ENCODE measurements around the gene CDK1. TPM values are rescaled to one million over a fixed set of nuclear protein-coding genes. Genes with fewer than 3 reads are reported as not detected.

The CDK1 gene
- total and polyA plus RNA-seq, 10 of the 15 experiments (the other 5 are each of a cell fraction or from before 2014, with no cell fraction given) = 81.5 to 361 (median 133) TPM

DNA sequence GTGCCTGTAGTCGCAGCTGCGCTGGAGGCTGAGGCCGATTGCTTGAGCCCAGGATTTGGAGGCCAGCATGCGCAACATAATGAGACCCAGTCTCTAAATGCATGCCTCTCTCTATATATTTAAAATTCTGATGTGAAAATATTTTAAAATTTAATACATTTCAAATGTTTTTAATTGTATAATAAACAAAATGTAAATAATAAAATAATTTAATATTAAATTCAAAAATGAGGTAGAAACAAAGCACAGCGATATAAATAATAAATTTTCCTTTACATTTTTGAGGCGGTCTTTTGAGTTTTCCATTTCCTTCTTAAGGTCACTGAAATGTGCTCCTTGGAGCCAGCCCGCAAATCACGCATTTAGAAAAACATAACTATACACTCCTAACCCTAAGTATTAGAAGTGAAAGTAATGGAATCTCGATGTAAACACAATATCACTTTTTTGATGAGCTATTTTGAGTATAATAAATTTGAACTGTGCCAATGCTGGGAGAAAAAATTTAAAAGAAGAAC is 523 bp upstream of the CDK1 start (continued):
- TF ChIP-seq, protein P1, sequence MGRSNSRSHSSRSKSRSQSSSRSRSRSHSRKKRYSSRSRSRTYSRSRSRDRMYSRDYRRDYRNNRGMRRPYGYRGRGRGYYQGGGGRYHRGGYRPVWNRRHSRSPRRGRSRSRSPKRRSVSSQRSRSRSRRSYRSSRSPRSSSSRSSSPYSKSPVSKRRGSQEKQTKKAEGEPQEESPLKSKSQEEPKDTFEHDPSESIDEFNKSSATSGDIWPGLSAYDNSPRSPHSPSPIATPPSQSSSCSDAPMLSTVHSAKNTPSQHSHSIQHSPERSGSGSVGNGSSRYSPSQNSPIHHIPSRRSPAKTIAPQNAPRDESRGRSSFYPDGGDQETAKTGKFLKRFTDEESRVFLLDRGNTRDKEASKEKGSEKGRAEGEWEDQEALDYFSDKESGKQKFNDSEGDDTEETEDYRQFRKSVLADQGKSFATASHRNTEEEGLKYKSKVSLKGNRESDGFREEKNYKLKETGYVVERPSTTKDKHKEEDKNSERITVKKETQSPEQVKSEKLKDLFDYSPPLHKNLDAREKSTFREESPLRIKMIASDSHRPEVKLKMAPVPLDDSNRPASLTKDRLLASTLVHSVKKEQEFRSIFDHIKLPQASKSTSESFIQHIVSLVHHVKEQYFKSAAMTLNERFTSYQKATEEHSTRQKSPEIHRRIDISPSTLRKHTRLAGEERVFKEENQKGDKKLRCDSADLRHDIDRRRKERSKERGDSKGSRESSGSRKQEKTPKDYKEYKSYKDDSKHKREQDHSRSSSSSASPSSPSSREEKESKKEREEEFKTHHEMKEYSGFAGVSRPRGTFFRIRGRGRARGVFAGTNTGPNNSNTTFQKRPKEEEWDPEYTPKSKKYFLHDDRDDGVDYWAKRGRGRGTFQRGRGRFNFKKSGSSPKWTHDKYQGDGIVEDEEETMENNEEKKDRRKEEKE (IDR thresholded peaks at IDR 0.05) = no peak
- TF ChIP-seq, protein P2, sequence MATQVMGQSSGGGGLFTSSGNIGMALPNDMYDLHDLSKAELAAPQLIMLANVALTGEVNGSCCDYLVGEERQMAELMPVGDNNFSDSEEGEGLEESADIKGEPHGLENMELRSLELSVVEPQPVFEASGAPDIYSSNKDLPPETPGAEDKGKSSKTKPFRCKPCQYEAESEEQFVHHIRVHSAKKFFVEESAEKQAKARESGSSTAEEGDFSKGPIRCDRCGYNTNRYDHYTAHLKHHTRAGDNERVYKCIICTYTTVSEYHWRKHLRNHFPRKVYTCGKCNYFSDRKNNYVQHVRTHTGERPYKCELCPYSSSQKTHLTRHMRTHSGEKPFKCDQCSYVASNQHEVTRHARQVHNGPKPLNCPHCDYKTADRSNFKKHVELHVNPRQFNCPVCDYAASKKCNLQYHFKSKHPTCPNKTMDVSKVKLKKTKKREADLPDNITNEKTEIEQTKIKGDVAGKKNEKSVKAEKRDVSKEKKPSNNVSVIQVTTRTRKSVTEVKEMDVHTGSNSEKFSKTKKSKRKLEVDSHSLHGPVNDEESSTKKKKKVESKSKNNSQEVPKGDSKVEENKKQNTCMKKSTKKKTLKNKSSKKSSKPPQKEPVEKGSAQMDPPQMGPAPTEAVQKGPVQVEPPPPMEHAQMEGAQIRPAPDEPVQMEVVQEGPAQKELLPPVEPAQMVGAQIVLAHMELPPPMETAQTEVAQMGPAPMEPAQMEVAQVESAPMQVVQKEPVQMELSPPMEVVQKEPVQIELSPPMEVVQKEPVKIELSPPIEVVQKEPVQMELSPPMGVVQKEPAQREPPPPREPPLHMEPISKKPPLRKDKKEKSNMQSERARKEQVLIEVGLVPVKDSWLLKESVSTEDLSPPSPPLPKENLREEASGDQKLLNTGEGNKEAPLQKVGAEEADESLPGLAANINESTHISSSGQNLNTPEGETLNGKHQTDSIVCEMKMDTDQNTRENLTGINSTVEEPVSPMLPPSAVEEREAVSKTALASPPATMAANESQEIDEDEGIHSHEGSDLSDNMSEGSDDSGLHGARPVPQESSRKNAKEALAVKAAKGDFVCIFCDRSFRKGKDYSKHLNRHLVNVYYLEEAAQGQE (IDR thresholded peaks at IDR 0.05; ENCODE audit: low read depth, low read length) = no peak
- TF ChIP-seq ZNF622 (IDR thresholded peaks at IDR 0.05) (no peak), NFYB (IDR thresholded peaks at IDR 0.05; ENCODE audit: insufficient read depth, low read depth, low read length) (no peak), LARP7 (IDR thresholded peaks at IDR 0.05) (no peak), HDAC2 (IDR thresholded peaks at IDR 0.05) (no peak), CREB1 (IDR thresholded peaks at IDR 0.05; ENCODE audit: low read depth) (no peak)

All from GM12878 (cell line).